Endothelial cell of umbilical vein (primary cell): ENCODE measurements around the gene PARS2. TPM values are rescaled to one million over a fixed set of nuclear protein-coding genes. Genes with fewer than 3 reads are reported as not detected.

ENCODE experiments used
- BruUV-seq: library from RNA; stranded (reverse); fragments of 400-500 nt; replicated peaks from 2 replicates; lab custom pipeline; 2021; lab: Mats Ljungman, UMichigan
- CTCF ChIA-PET: fragments of 300-600, 350-600 bp; sonication (Branson Sonifier 250); formaldehyde crosslinking; loops from one replicate; lab custom pipeline; 2021; ENCODE audit warnings: antibody characterized with exemption, inconsistent platforms; lab: Charles Lee
- POLR2A ChIA-PET: fragments of 300-600, 350-600 bp; sonication (Branson Sonifier 250); formaldehyde crosslinking; loops from one replicate; lab custom pipeline; 2021; ENCODE audit warnings: antibody characterized with exemption, inconsistent platforms; lab: Charles Lee
- DNase-seq: peaks from one replicate; pipeline ENCODE4 v3.0.0-alpha.2; 2011; ENCODE audit warnings: low read depth, low spot score
- FAIRE-seq: peaks from 2 replicates; lab custom pipeline; 2011; peaks lifted over from hg19 to GRCh38; lab: Jason Lieb, UNC
- H2AFZ ChIP-seq: 2 replicates; pipeline ENCODE4 v1.6.0; 2012; ENCODE audit warnings: low read depth, low read length, control low read depth, inconsistent platforms
- H3K27ac ChIP-seq: 2 replicates; pipeline ENCODE4 v1.5.1; 2011; ENCODE audit warnings: low read depth, mild to moderate bottlenecking, control low read depth, low read length, moderate library complexity; ENCODE audit not compliant: insufficient read depth
- H3K27me3 ChIP-seq, 2 experiments: 2 replicates each; pipeline versions ENCODE4 v1.6.0 to v1.6.1; 2011; ENCODE audit warnings: low read length in 2 of 2, mixed read lengths in 1 of 2; ENCODE audit not compliant: control insufficient read depth in 2 of 2, insufficient read depth in 2 of 2
- H3K36me3 ChIP-seq, 2 experiments: 2 replicates in 1 of 2; 3 replicates in 1 of 2; pipeline ENCODE4 v1.5.1; 2011; ENCODE audit warnings: low read length in 2 of 2, mild to moderate bottlenecking in 1 of 2, moderate library complexity in 1 of 2; ENCODE audit not compliant: control insufficient read depth in 2 of 2, insufficient read depth in 2 of 2; ENCODE audit errors: extremely low read depth in 1 of 2
- H3K4me1 ChIP-seq: 3 replicates; pipeline ENCODE4 v1.5.1; 2011; ENCODE audit warnings: mild to moderate bottlenecking, low read length; ENCODE audit not compliant: control insufficient read depth, insufficient read depth; ENCODE audit errors: extremely low read depth
- H3K4me2 ChIP-seq: 2 replicates; pipeline ENCODE4 v1.6.1; 2011; ENCODE audit warnings: low read length, control low read depth, mixed read lengths; ENCODE audit not compliant: insufficient read depth
- H3K4me3 ChIP-seq, 3 experiments: fragments of 200-600 bp in 1 of 3; sonication (generic), shearing (Covaris generic) in 1 of 3; replicated peaks in 1 of 3; 2 replicates each; pipeline ENCODE4 v1.5.1; 2011 to 2016; ENCODE audit warnings: control low read depth in 3 of 3, low read length in 3 of 3, mild to moderate bottlenecking in 2 of 3, inconsistent platforms in 1 of 3, low read depth in 1 of 3, moderate library complexity in 1 of 3; ENCODE audit not compliant: insufficient read depth in 1 of 3
- H3K79me2 ChIP-seq: 2 replicates; pipeline ENCODE4 v1.6.0; 2012; ENCODE audit warnings: low read length, inconsistent platforms; ENCODE audit not compliant: control insufficient read depth, insufficient read depth
- H3K9ac ChIP-seq: replicated peaks from 2 replicates; pipeline ENCODE3; 2011; ENCODE audit warnings: low read length, control low read depth; ENCODE audit not compliant: insufficient read depth; ENCODE audit errors: extremely low read depth
- H3K9me1 ChIP-seq: replicated peaks from 3 replicates; pipeline ENCODE4 v1.6.0; 2011; ENCODE audit warnings: mild to moderate bottlenecking, low read length; ENCODE audit not compliant: control insufficient read depth, insufficient read depth; ENCODE audit errors: extremely low read depth
- H3K9me3 ChIP-seq: replicated peaks from 2 replicates; pipeline ENCODE4 v1.5.1; 2012; ENCODE audit warnings: low read length, inconsistent platforms; ENCODE audit not compliant: control insufficient read depth, insufficient read depth
- H4K20me1 ChIP-seq: replicated peaks from 2 replicates; pipeline ENCODE3; 2011; ENCODE audit warnings: mild to moderate bottlenecking, low read length; ENCODE audit not compliant: control insufficient read depth, insufficient read depth; ENCODE audit errors: extremely low read depth
- EZH2 ChIP-seq: IDR thresholded peaks from 2 replicates; pipeline ENCODE4 v1.6.1; 2012; ENCODE audit warnings: borderline replicate concordance, low read depth, mild to moderate bottlenecking, moderate library complexity, low read length, inconsistent platforms; ENCODE audit not compliant: severe bottlenecking
- FOS ChIP-seq: IDR thresholded peaks from 2 replicates; pipeline ENCODE4 v1.6.1; 2011; ENCODE audit warnings: mild to moderate bottlenecking, low read length, moderate library complexity, borderline replicate concordance; ENCODE audit not compliant: insufficient read depth
- GATA2 ChIP-seq: IDR thresholded peaks from 2 replicates; pipeline ENCODE4 v1.7.0; 2011; ENCODE audit warnings: low read depth, mild to moderate bottlenecking, moderate library complexity, mixed read lengths, low read length; ENCODE audit not compliant: insufficient read length, insufficient read depth
- JUN ChIP-seq: IDR thresholded peaks from 2 replicates; pipeline ENCODE4 v1.6.1; 2011; ENCODE audit warnings: borderline replicate concordance, low read depth; ENCODE audit not compliant: insufficient read length, insufficient read depth
- MYC ChIP-seq: IDR thresholded peaks from one replicate; pipeline ENCODE4 v1.6.1; 2011; ENCODE audit warnings: mild to moderate bottlenecking, low read depth, low read length
- POLR2A ChIP-seq: IDR thresholded peaks from 2 replicates; pipeline ENCODE4 v1.6.1; 2012; ENCODE audit warnings: low read depth, mild to moderate bottlenecking, control low read depth, low read length
- POLR2AphosphoS5 ChIP-seq: IDR thresholded peaks from 2 replicates; pipeline ENCODE4 v1.6.1; 2012; ENCODE audit warnings: low read depth, mild to moderate bottlenecking, control low read depth, low read length, moderate library complexity; ENCODE audit not compliant: insufficient read depth
- dilution Hi-C: fragments of 300-500 bp; cut with MboI; formaldehyde crosslinking; loops from one replicate; pipeline ENCODE4 v1.15.0; 2019; ENCODE audit warnings: low sequenced_read_pairs; ENCODE audit not compliant: extremely low pct_ligation_motif_present
- intact Hi-C: fragments of 100-400 bp; cut with micrococcal nuclease; formaldehyde crosslinking; loops from one replicate; pipeline ENCODE4 v1.10.0; 2022
- polyA plus RNA-seq, 4 experiments: library from polyadenylated mRNA; depleted of rRNA in 3 of 4; stranded (reverse) in 3 of 4; unstranded in 1 of 4; fragments of >200 nt; gene quantifications; 2 replicates each; pipeline versions ENCODE4 v1.2.1 to v1.2.3, GENCODE V29; 2011 to 2012; ENCODE audit warnings: missing spikeins in 1 of 4
- total RNA-seq: library from RNA; stranded (reverse); gene quantifications from 2 replicates; pipeline ENCODE4 v1.2.3, GENCODE V29; 2021
- TF ChIP-seq, protein P1 (sequence below): IDR thresholded peaks from 2 replicates; pipeline ENCODE4 v1.6.1; 2011; ENCODE audit not compliant: insufficient read depth, insufficient read length
- TF ChIP-seq, protein P2 (sequence below), 2 donors: IDR thresholded peaks; 1 replicate in 1 of 2; 2 replicates in 1 of 2; pipeline ENCODE4 v1.5.1; 2011; ENCODE audit warnings: low read length in 2 of 2, mild to moderate bottlenecking in 2 of 2, moderate library complexity in 2 of 2, control low read depth in 1 of 2, inconsistent platforms in 1 of 2, low read depth in 1 of 2; ENCODE audit not compliant: insufficient read depth in 1 of 2; ENCODE audit errors: extremely low read depth in 1 of 2

Gene PARS2
- total and polyA plus RNA-seq, 2 donors (not counting 3 experiments of a cell fraction or from before 2014, with no cell fraction given): 2.0 to 3.8 TPM

DNA sequence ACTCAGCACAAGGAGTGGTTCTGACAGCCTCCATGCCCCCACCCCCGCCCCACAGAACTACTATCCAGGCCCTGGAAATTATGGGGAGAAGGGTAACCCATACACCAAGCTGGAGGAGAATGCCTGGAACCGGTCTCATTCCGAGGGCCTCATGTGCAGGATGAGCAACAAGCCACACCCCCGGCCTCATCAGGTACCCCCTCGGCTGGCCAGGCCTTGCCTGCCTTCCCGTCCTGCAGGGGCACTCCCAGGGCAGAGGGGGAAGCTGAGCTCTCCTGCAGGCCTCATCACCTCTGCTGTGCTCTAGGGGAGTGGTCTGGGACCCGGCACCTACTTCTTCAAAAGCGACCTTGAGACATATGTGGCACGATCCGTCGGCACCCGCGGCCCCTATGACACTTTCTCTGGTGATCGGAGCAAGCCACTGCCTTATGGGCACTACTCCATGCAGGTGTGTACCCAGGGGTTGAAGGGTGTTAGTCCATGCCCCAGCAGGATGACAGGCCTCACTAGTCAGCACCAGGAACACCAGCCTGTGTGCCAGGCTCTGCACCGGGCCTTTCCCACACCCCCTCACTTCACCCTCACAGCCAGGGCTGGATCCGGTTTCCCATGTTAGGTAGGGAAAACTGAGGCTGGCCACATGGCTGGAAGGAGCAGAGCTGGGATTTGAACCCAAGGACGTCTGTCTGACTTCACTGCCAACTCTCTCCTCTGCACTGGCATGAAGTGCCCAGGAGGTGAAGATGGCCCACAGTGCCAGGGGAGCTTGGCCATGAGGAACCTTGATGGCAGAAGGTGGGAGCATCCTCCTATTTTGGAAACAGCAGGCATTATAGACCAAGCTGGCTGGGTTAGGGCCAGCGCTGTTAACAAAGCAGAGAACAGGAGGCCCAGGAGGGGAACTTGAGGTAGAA, 47.7 kb upstream of the PARS2 start:
- Histone ChIP-seq H3K79me2 (no peaks in the 10 kb centered on the region), H3K36me3 (no peaks in the 10 kb centered on the region), H3K27ac (no peak overlapping the region), H3K9me1 (no peaks in the 10 kb centered on the region), H3K4me3 (no peak overlapping the region), H3K4me2 (no peak overlapping the region), H3K9me3 (no peaks in the 10 kb centered on the region), H3K9ac (no peak overlapping the region), H2AFZ (no peak overlapping the region), H4K20me1 (no peaks in the 10 kb centered on the region), H3K27me3 (no peaks in the 10 kb centered on the region), H3K4me1 (no peaks in the 10 kb centered on the region)
- FAIRE-seq (no peak), DNase-seq (no peak)
- dilution Hi-C loops (no loop called here), intact Hi-C loops (loop anchor here (2.0 to 5.0 kb wide), 2 partner anchors 323 to 950 kb away; no protein-coding TSS in a partner anchor)
- BruUV-seq: no TSS peak
- POLR2A ChIA-PET: no interaction called here
- TF ChIP-seq MYC (no peak), POLR2AphosphoS5 (no peak), POLR2A (no peak), FOS (no peak), JUN (no peak), EZH2 (no peak), GATA2 (no peak)
- TF ChIP-seq, protein P1, sequence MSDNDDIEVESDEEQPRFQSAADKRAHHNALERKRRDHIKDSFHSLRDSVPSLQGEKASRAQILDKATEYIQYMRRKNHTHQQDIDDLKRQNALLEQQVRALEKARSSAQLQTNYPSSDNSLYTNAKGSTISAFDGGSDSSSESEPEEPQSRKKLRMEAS: no peak
- TF ChIP-seq, protein P2, sequence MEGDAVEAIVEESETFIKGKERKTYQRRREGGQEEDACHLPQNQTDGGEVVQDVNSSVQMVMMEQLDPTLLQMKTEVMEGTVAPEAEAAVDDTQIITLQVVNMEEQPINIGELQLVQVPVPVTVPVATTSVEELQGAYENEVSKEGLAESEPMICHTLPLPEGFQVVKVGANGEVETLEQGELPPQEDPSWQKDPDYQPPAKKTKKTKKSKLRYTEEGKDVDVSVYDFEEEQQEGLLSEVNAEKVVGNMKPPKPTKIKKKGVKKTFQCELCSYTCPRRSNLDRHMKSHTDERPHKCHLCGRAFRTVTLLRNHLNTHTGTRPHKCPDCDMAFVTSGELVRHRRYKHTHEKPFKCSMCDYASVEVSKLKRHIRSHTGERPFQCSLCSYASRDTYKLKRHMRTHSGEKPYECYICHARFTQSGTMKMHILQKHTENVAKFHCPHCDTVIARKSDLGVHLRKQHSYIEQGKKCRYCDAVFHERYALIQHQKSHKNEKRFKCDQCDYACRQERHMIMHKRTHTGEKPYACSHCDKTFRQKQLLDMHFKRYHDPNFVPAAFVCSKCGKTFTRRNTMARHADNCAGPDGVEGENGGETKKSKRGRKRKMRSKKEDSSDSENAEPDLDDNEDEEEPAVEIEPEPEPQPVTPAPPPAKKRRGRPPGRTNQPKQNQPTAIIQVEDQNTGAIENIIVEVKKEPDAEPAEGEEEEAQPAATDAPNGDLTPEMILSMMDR (IDR thresholded peaks at IDR 0.05; ENCODE audit: extremely low read depth in 1 of 2, insufficient read depth in 1 of 2, low read depth in 1 of 2, low read length in 2 of 2): no peak
- CTCF ChIA-PET: interaction anchor here (0.6 to 1.9 kb wide), 3 partner anchors 133 to 951 kb away, joined by 3 to 10 read pairs (median 3); no protein-coding TSS in a partner anchor
